ENCODE results near the gene TRIP10. TPM values are rescaled to one million over a fixed set of nuclear protein-coding genes. Genes with fewer than 3 reads are reported as not detected.

Gene TRIP10
- total RNA-seq, 1 experiment from 2014 or later = 49.7 TPM

DNA sequence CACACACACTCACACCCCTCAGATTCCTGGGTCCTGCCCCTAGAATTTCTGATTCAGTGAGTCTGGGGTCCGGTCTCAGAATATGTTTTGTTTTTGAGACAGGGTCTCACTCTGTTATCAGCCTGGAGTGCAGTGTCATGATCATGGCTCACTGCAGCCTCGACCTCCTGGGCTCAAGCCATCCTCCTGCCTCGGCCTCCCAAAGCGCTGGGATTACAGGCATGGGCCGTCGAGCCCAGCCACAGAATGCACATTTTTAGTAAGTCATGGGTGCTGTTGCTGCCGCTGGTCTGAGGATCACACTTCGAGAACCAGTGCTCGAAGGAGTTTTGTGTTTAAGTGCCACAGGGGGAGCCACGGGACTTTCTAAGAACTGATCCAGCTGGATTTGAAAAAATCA lies 47.5 kb upstream of the TRIP10 start:
- no peak for DNase-seq (ENCODE audit: unreplicated experiment)
- Mint-ChIP-seq H3K36me3 (ENCODE audit: insufficient read depth, unreplicated experiment) (peaks cover 99% of the 10 kb centered on the region), H3K9me3 (ENCODE audit: unreplicated experiment) (no peaks in the 10 kb centered on the region), H3K4me1 (ENCODE audit: insufficient read depth, unreplicated experiment) (no peaks in the 10 kb centered on the region), H3K27me3 (ENCODE audit: insufficient read depth, unreplicated experiment) (no peaks in the 10 kb centered on the region), H3K4me3 (ENCODE audit: unreplicated experiment) (no peak overlapping the region), H3K27ac (ENCODE audit: low read depth, unreplicated experiment) (no peak overlapping the region)
- TF ChIP-seq, protein P1, sequence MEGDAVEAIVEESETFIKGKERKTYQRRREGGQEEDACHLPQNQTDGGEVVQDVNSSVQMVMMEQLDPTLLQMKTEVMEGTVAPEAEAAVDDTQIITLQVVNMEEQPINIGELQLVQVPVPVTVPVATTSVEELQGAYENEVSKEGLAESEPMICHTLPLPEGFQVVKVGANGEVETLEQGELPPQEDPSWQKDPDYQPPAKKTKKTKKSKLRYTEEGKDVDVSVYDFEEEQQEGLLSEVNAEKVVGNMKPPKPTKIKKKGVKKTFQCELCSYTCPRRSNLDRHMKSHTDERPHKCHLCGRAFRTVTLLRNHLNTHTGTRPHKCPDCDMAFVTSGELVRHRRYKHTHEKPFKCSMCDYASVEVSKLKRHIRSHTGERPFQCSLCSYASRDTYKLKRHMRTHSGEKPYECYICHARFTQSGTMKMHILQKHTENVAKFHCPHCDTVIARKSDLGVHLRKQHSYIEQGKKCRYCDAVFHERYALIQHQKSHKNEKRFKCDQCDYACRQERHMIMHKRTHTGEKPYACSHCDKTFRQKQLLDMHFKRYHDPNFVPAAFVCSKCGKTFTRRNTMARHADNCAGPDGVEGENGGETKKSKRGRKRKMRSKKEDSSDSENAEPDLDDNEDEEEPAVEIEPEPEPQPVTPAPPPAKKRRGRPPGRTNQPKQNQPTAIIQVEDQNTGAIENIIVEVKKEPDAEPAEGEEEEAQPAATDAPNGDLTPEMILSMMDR (IDR thresholded peaks at IDR 0.05; ENCODE audit: unreplicated experiment) = no peak
- intact Hi-C loops (cut with micrococcal nuclease) = no loop called here
- POLR2A ChIA-PET = no interaction called here
- BruUV-seq (replicated peaks) = no TSS peak
- CTCF ChIA-PET = interaction anchor here (0.7 kb wide), 1 partner anchor 184 kb away, joined by 3 read pairs; no protein-coding TSS in a partner anchor

DNA sequence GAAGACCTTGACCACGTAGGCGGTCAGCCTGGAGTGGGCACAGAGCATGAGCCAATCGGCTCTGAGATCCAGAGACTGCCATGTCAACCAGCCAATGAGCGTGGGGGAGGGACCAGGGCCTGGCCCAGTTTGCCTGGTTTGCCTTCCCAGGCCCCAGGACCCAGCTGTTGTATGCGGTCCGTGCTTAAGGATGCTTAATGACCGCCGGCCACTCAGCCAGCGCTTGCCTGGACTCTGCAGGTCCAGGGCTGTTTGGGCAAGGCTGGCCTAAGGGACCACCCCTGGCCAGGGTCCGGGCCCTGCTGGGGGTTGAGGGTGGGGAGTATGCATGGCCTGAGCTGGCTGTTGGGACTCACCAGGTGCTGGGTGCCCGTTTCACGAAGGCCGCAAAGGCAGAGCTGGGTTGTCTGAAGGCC lies 46.4 kb upstream of the TRIP10 start:
- ChIA-PET CTCF (no interaction called here), POLR2A (no interaction called here)
- Mint-ChIP-seq H3K9me3 (ENCODE audit: unreplicated experiment) (no peaks in the 10 kb centered on the region), H3K4me3 (ENCODE audit: unreplicated experiment) (no peak overlapping the region), H3K27ac (ENCODE audit: low read depth, unreplicated experiment) (no peak overlapping the region), H3K4me1 (ENCODE audit: insufficient read depth, unreplicated experiment) (no peaks in the 10 kb centered on the region), H3K27me3 (ENCODE audit: insufficient read depth, unreplicated experiment) (no peaks in the 10 kb centered on the region), H3K36me3 (ENCODE audit: insufficient read depth, unreplicated experiment) (peaks cover 99% of the 10 kb centered on the region)
- TF ChIP-seq, protein P1 (IDR thresholded peaks at IDR 0.05; ENCODE audit: unreplicated experiment) = no peak
- DNase-seq (ENCODE audit: unreplicated experiment) = no peak
- BruUV-seq (replicated peaks) = no TSS peak
- intact Hi-C loops (cut with micrococcal nuclease) = no loop called here

DNA sequence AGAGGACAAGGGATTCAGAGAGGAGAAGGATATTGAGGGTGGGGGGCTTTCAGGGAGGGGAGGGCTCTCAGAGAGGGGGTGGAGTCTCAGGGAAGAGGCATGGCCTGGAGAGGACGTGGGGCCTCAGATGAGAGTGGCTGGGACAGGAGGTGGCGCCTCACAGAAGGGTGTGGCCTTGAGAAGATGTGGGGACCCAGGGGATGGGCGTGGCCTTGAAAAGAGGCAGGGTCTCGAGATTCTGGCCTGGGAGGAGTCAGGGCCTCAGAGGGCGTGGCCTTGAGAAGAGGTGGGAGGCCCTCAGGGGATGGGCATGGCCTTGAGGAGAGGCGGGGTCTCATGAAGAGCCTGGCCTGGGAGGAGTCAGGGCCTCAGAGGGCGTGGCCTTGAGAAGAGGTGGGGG lies 45.8 kb upstream of the TRIP10 start:
- CTCF ChIA-PET = no interaction called here
- H3K9me3 Mint-ChIP-seq (ENCODE audit: unreplicated experiment) = no peaks in the 10 kb centered on the region
- intact Hi-C loops (cut with micrococcal nuclease) = no loop called here

DNA sequence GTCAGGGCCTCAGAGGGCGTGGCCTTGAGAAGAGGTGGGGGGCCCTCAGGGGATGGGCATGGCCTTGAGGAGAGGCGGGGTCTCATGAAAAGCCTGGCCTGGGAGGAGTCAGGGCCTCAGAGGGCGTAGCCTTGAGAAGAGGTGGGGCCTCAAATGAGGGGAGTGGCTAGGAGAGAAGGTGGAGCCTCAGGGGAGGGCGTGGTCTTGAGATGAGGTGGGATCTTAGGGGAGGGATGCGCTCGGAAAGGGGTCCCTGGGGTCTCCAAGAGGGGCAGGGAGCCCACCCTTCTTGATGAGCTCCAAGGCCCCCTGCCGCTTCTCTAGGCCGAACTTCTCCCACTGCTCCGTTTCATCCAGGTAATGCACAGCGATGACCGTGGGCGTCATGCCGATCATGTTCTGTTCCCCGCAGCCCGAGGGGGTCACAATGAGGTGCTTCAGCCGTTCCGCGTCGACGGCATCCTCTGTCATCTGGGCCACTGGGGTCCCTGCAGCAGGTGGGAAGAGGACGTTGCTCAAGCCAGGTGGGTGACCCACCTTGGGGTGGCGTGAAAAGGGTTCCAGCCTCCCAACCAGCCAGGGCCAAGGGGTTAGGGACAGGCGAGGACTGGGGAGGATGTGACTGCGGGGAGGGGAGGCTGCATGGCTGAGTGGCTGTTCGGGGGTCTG lies 45.2 kb upstream of the TRIP10 start:
- peaks cover 100% of the 10 kb centered on the region for H3K36me3 Mint-ChIP-seq (ENCODE audit: insufficient read depth, unreplicated experiment)
- DNase-seq (ENCODE audit: unreplicated experiment) = peak; percentile 43
- intact Hi-C loops (cut with micrococcal nuclease) = no loop called here
- ChIA-PET CTCF (no interaction called here), POLR2A (interaction anchor here (0.6 kb wide), 1 partner anchor 730 kb away, joined by 3 read pairs; no protein-coding TSS in a partner anchor)
- no peak overlapping the region for H3K4me3 Mint-ChIP-seq (ENCODE audit: unreplicated experiment)
- no TSS peak for BruUV-seq (replicated peaks)
- H3K27ac Mint-ChIP-seq (ENCODE audit: low read depth, unreplicated experiment) = no peak overlapping the region
- no peaks in the 10 kb centered on the region for H3K9me3 Mint-ChIP-seq (ENCODE audit: unreplicated experiment)
- TF ChIP-seq, protein P1 (IDR thresholded peaks at IDR 0.05; ENCODE audit: unreplicated experiment) = no peak
- H3K4me1 Mint-ChIP-seq (ENCODE audit: insufficient read depth, unreplicated experiment) = no peaks in the 10 kb centered on the region
- H3K27me3 Mint-ChIP-seq (ENCODE audit: insufficient read depth, unreplicated experiment) = no peaks in the 10 kb centered on the region

More for the DNA sequence above, 45.8 kb upstream of the TRIP10 start:
- Mint-ChIP-seq H3K27me3 (ENCODE audit: insufficient read depth, unreplicated experiment) (no peaks in the 10 kb centered on the region), H3K27ac (ENCODE audit: low read depth, unreplicated experiment) (no peak overlapping the region), H3K4me1 (ENCODE audit: insufficient read depth, unreplicated experiment) (no peaks in the 10 kb centered on the region), H3K36me3 (ENCODE audit: insufficient read depth, unreplicated experiment) (peaks cover 100% of the 10 kb centered on the region), H3K4me3 (ENCODE audit: unreplicated experiment) (no peak overlapping the region)
- POLR2A ChIA-PET = no interaction called here
- no peak for DNase-seq (ENCODE audit: unreplicated experiment)
- BruUV-seq (replicated peaks) = no TSS peak
- TF ChIP-seq, protein P1 (IDR thresholded peaks at IDR 0.05; ENCODE audit: unreplicated experiment) = no peak
